Neuronal stem cell (in vitro differentiated cells): ENCODE data around the gene THOC6.

Source experiments
- DNase-seq: peaks from one replicate; pipeline ENCODE4 v3.0.0-alpha.2; 2013; ENCODE audit warnings: low spot score
- H2AFZ ChIP-seq: one replicate; pipeline ENCODE4 v1.6.1; 2013; ENCODE audit warnings: mild to moderate bottlenecking, low read length, inconsistent platforms
- H2AK5ac ChIP-seq: 2 replicates; pipeline ENCODE4 v1.6.1; 2013; ENCODE audit warnings: low read depth, mild to moderate bottlenecking, inconsistent platforms, low read length, moderate library complexity, mixed read lengths
- H2BK120ac ChIP-seq: 2 replicates; pipeline ENCODE4 v1.6.1; 2013; ENCODE audit warnings: low read depth, mild to moderate bottlenecking, inconsistent platforms, low read length, moderate library complexity, mixed read lengths
- H2BK12ac ChIP-seq: one replicate; pipeline ENCODE4 v1.6.1; 2013; ENCODE audit warnings: low read length, inconsistent platforms
- H2BK15ac ChIP-seq: 2 replicates; pipeline ENCODE4 v1.6.1; 2013; ENCODE audit warnings: mild to moderate bottlenecking, low read length, inconsistent platforms, mixed read lengths
- H2BK5ac ChIP-seq: one replicate; pipeline ENCODE4 v1.6.1; 2013; ENCODE audit warnings: inconsistent platforms, mild to moderate bottlenecking, low read length, moderate library complexity
- H3K14ac ChIP-seq: one replicate; pipeline ENCODE4 v1.6.1; 2013; ENCODE audit warnings: low read length, inconsistent platforms
- H3K18ac ChIP-seq: 2 replicates; pipeline ENCODE4 v1.6.1; 2013; ENCODE audit warnings: low read length, inconsistent platforms
- H3K23ac ChIP-seq: 2 replicates; pipeline ENCODE4 v1.6.1; 2013; ENCODE audit warnings: low read depth, mild to moderate bottlenecking, mixed read lengths, low read length, inconsistent platforms; ENCODE audit not compliant: poor library complexity
- H3K27ac ChIP-seq: replicated peaks from 3 replicates; pipeline ENCODE4 v1.5.1; 2013; ENCODE audit warnings: low read length, inconsistent platforms
- H3K27me3 ChIP-seq, 3 experiments: 2 replicates each; pipeline ENCODE4 v1.6.1; 2013; ENCODE audit warnings: low read length in 3 of 3, mild to moderate bottlenecking in 2 of 3, inconsistent platforms in 1 of 3, low read depth in 1 of 3, mixed read lengths in 1 of 3, moderate library complexity in 1 of 3; ENCODE audit not compliant: control insufficient read depth in 3 of 3, insufficient read depth in 3 of 3
- H3K36me3 ChIP-seq, 2 donors: replicated peaks in 1 of 2; 2 replicates each; pipeline ENCODE4 v1.6.1; 2013; ENCODE audit warnings: low read length in 2 of 2; ENCODE audit not compliant: control insufficient read depth in 2 of 2, insufficient read depth in 2 of 2
- H3K4ac ChIP-seq: 2 replicates; pipeline ENCODE4 v1.6.1; 2013; ENCODE audit warnings: inconsistent platforms, mild to moderate bottlenecking, low read length, moderate library complexity
- H3K4me1 ChIP-seq, 2 donors: 1 replicate in 1 of 2; 2 replicates in 1 of 2; pipeline ENCODE4 v1.6.1; 2013; ENCODE audit warnings: low read length in 2 of 2, low read depth in 1 of 2; ENCODE audit not compliant: control insufficient read depth in 2 of 2, insufficient read depth in 1 of 2
- H3K4me2 ChIP-seq: one replicate; pipeline ENCODE4 v1.6.1; 2013; ENCODE audit warnings: mild to moderate bottlenecking, low read length, inconsistent platforms; ENCODE audit not compliant: insufficient read depth, poor library complexity, severe bottlenecking
- H3K4me3 ChIP-seq, 2 donors: 2 replicates each; pipeline ENCODE4 v1.5.1; 2013; ENCODE audit warnings: low read length in 2 of 2, mild to moderate bottlenecking in 2 of 2, inconsistent platforms in 1 of 2, moderate library complexity in 1 of 2
- H3K79me1 ChIP-seq: one replicate; pipeline ENCODE4 v1.6.1; 2013; ENCODE audit warnings: low read depth, mild to moderate bottlenecking, inconsistent platforms, low read length, moderate library complexity
- H3K9ac ChIP-seq: one replicate; pipeline ENCODE4 v1.6.1; 2013; ENCODE audit warnings: mild to moderate bottlenecking, low read depth, low read length, inconsistent platforms; ENCODE audit not compliant: poor library complexity
- H3K9me3 ChIP-seq, 2 donors: replicated peaks in 1 of 2; 2 replicates each; pipeline versions ENCODE3 to v1.6.1; 2013; ENCODE audit warnings: low read length in 2 of 2, mild to moderate bottlenecking in 2 of 2, inconsistent platforms in 1 of 2, low read depth in 1 of 2, mixed read lengths in 1 of 2, moderate library complexity in 1 of 2; ENCODE audit not compliant: control insufficient read depth in 2 of 2, insufficient read depth in 1 of 2
- H4K8ac ChIP-seq: one replicate; pipeline ENCODE4 v1.6.1; 2013; ENCODE audit warnings: low read depth, mild to moderate bottlenecking, inconsistent platforms, low read length, moderate library complexity
- H4K91ac ChIP-seq: one replicate; pipeline ENCODE4 v1.6.1; 2013; ENCODE audit warnings: low read length, low read depth, mild to moderate bottlenecking, inconsistent platforms; ENCODE audit not compliant: poor library complexity
- WGBS, 2 donors: extraction: QIAGEN DNeasy Blood & Tissue Kit; methylation state at CpG; one replicate each; pipeline ENCODE4 v1.1.7; 2013; ENCODE audit warnings: missing lambda C conversion rate in 2 of 2, mixed read lengths in 1 of 2; ENCODE audit not compliant: insufficient read length in 2 of 2, insufficient replicate concordance in 1 of 2; ENCODE audit errors: extremely low coverage in 2 of 2; 5-methylcytosine and 5-hydroxymethylcytosine counted together

Gene THOC6

DNA sequence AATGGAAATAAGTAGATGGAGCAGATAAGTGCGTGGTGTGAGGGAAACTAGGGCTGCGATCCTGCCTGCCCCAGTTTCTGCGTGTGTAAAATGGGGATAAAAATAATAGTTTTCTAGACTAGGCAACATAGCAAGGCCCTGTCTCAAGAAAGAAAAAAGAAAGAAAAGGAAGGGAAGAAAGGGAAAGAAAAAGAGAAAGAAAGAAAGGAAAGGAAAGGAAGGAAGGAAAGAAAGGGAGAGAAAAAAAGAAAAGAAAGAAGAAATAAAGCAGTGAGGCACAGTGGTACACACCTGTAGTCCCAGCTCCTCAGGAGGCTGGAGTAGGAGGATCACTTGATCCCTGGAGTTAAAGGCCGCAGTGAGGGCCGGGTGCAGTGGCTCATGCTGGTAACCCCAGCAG, 41.4 kb upstream of the THOC6 start:
- Histone ChIP-seq H2AFZ (no peak overlapping the region), H3K4me3 (no peak overlapping the region), H2BK120ac (no peak overlapping the region), H3K23ac (no peak overlapping the region), H3K4ac (no peak overlapping the region), H2AK5ac (no peak overlapping the region), H3K9me3 (no peaks in the 10 kb centered on the region), H4K91ac (no peak overlapping the region), H3K4me1 (peaks cover 14 to 20% of the 10 kb centered on the region in 2 donors), H2BK12ac (no peak overlapping the region), H2BK5ac (no peak overlapping the region), H2BK15ac (no peak overlapping the region), H3K27me3 (peaks cover 0 to 31% (median 0%) of the 10 kb centered on the region in 3 experiments), H3K14ac (no peak overlapping the region), H3K36me3 (peaks cover 0 to 14% of the 10 kb centered on the region in 2 donors), H3K4me2 (no peak overlapping the region), H3K9ac (no peak overlapping the region), H3K27ac (no peak overlapping the region), H4K8ac (no peak overlapping the region), H3K18ac (no peak overlapping the region), H3K79me1 (peaks cover 9% of the 10 kb centered on the region)
- 100% methylated on average over 1 of the region's 5 CpGs; no CpG with 5 or more reads in 1 of the 2 donors for WGBS, 2 donors
- no peak for DNase-seq

DNA sequence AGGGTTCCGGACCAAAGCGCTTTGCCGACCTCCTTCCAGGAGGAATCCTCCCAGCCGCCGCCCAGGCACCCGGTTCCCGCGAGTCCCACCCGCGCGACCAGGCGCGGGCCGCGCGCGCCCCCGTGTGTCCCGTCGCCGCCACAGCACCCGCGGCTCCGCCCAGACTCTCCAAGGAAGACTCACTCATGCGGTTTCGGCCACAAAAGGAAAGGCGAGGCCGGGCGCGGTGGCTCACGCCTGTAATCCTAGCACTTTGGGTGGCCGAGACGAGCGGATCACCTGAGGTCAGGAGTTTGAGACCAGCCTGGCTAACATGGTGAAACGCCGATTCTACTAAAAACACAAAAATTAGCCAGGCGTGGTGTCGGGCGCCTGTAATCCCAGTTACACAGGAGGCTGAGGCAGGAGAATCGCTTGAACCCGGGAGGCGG, 40.1 kb upstream of the THOC6 start:
- no peak overlapping the region for H2AK5ac ChIP-seq
- no peaks in the 10 kb centered on the region for H3K9me3 ChIP-seq
- H3K4me1 ChIP-seq: peaks cover 14 to 22% of the 10 kb centered on the region in 2 donors
- peak overlapping the region; percentile 25 for H3K4me2 ChIP-seq
- H3K27me3 ChIP-seq: peaks cover 0 to 44% (median 0%) of the 10 kb centered on the region in 3 experiments
- H3K36me3 ChIP-seq: peaks cover 0 to 4% of the 10 kb centered on the region in 2 donors
- H2BK15ac ChIP-seq: no peak overlapping the region
- H3K23ac ChIP-seq: no peak overlapping the region
- no peak overlapping the region for H3K4ac ChIP-seq
- no peak overlapping the region for H4K91ac ChIP-seq
- H3K9ac ChIP-seq: peak overlapping the region; percentile 44
- H2BK12ac ChIP-seq: no peak overlapping the region
- no peak overlapping the region for H3K4me3 ChIP-seq
- H2AFZ ChIP-seq: peak overlapping the region; percentile 81
- DNase-seq: peak; percentile 79
- no peak overlapping the region for H3K14ac ChIP-seq
- H3K18ac ChIP-seq: no peak overlapping the region
- H3K27ac ChIP-seq: no peak overlapping the region
- WGBS, 2 donors: no CpG with 5 or more reads among the region's 42 CpGs
- H2BK5ac ChIP-seq: no peak overlapping the region
- H4K8ac ChIP-seq: no peak overlapping the region
- H2BK120ac ChIP-seq: no peak overlapping the region
- H3K79me1 ChIP-seq: peaks cover 6% of the 10 kb centered on the region

DNA sequence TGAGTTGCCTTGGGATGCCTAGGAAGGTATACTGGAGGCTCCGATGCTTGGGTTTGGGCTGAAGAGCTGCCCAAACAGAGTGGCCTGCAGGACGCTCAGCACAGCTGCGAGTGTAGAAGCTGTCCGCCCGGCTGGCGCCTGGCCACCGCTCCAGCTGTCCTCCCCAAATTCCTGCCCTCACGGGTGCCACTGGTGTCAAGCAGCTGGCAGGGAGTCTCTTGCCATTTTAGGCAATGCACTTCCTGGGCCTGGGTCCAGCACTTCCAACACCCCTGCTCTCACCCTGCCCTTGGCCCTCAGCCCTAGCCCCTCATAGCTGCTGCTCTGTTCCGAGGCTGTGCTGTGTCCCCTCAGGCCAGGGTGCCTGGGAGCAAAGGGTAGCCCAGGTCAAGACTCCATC, 38.4 kb upstream of the THOC6 start:
- DNase-seq: no peak
- no peak overlapping the region for H3K27ac ChIP-seq
- H3K23ac ChIP-seq: peak overlapping the region; percentile 81
- no CpG with 5 or more reads among the region's 9 CpGs for WGBS, 2 donors
- H2BK5ac ChIP-seq: peak overlapping the region; percentile 19
- no peak overlapping the region for H3K14ac ChIP-seq
- H4K8ac ChIP-seq: no peak overlapping the region
- H3K4me1 ChIP-seq: peaks cover 8 to 17% of the 10 kb centered on the region in 2 donors
- peak overlapping the region; percentile 89 for H2AK5ac ChIP-seq
- H3K4me3 ChIP-seq: no peak overlapping the region
- no peak overlapping the region for H3K18ac ChIP-seq
- no peak overlapping the region for H2BK120ac ChIP-seq
- no peak overlapping the region for H4K91ac ChIP-seq
- no peak overlapping the region for H2AFZ ChIP-seq
- H2BK15ac ChIP-seq: peak overlapping the region; percentile 54
- no peak overlapping the region for H3K4ac ChIP-seq
- H3K4me2 ChIP-seq: no peak overlapping the region
- H2BK12ac ChIP-seq: peak overlapping the region; percentile 96
- H3K36me3 ChIP-seq: no peaks in the 10 kb centered on the region
- H3K9me3 ChIP-seq: no peaks in the 10 kb centered on the region
- H3K27me3 ChIP-seq: peaks cover 0 to 62% (median 0%) of the 10 kb centered on the region in 3 experiments
- H3K9ac ChIP-seq: peak overlapping the region; percentile 32
- no peaks in the 10 kb centered on the region for H3K79me1 ChIP-seq

DNA sequence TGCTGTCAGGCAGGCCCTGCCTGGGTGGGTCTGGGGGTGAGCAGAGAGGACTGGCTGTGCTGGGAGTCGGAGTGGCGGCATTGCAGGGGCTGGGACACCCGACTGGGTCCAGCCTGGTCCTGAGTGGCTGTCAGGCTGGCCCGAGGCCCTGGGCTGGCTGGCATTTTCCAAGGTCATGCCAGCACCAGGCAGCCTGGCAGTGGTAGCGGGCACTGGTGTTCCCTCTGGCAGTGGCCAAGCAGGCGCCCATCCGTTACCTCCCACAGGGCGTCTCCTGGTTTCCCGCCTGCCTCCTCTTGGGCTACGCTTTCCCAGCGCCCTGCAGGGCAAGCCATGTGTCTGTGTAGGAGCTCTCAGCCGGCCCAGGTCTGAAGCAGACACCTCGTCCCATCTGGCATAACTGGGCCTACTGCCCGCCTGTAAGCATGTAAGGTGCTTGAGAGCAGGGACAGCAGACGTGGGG, 37.9 kb upstream of the THOC6 start:
- H3K27ac ChIP-seq: no peak overlapping the region
- H3K4me3 ChIP-seq: no peak overlapping the region
- no peak for DNase-seq
- peak overlapping the region; percentile 54 for H2BK15ac ChIP-seq
- H3K27me3 ChIP-seq: peaks cover 0 to 66% (median 0%) of the 10 kb centered on the region in 3 experiments
- no peaks in the 10 kb centered on the region for H3K36me3 ChIP-seq
- peak overlapping the region; percentile 19 for H2BK5ac ChIP-seq
- H3K79me1 ChIP-seq: no peaks in the 10 kb centered on the region
- H4K8ac ChIP-seq: no peak overlapping the region
- H3K9me3 ChIP-seq: no peaks in the 10 kb centered on the region
- no CpG with 5 or more reads among the region's 15 CpGs for WGBS, 2 donors
- peak overlapping the region; percentile 89 for H2AK5ac ChIP-seq
- H3K4ac ChIP-seq: no peak overlapping the region
- no peak overlapping the region for H3K4me2 ChIP-seq
- H3K23ac ChIP-seq: peak overlapping the region; percentile 81
- H2AFZ ChIP-seq: no peak overlapping the region
- H2BK120ac ChIP-seq: no peak overlapping the region
- H2BK12ac ChIP-seq: peak overlapping the region; percentile 96
- H3K18ac ChIP-seq: peak overlapping the region; percentile 28
- no peak overlapping the region for H3K9ac ChIP-seq
- H3K4me1 ChIP-seq: peaks cover 8 to 14% of the 10 kb centered on the region in 2 donors
- H3K14ac ChIP-seq: peak overlapping the region; percentile 89
- H4K91ac ChIP-seq: no peak overlapping the region
